Dendritic cell treated with granulocyte-macrophage colony-stimulating factor and Interleukin-4, amounts not matched to agents 40 ng/mL and 50 ng/mL, for 4 days (primary cell): ENCODE measurements around the gene PNLIPRP2.

Experiments used
- H3K27ac Mint-ChIP-seq: one replicate; pipeline ENCODE4 v1.8.0; 2022; ENCODE audit warnings: mild to moderate bottlenecking, mixed read lengths
- H3K27me3 Mint-ChIP-seq: one replicate; pipeline ENCODE4 v1.8.0; 2022; ENCODE audit warnings: mild to moderate bottlenecking, mixed read lengths
- H3K36me3 Mint-ChIP-seq: one replicate; pipeline ENCODE4 v1.8.0; 2022; ENCODE audit warnings: low read depth, mixed read lengths
- H3K4me1 Mint-ChIP-seq: one replicate; pipeline ENCODE4 v1.8.0; 2022; ENCODE audit warnings: low read depth, mixed read lengths
- H3K4me3 Mint-ChIP-seq: one replicate; pipeline ENCODE4 v1.8.0; 2022; ENCODE audit warnings: mild to moderate bottlenecking, moderate library complexity, mixed read lengths
- H3K9me3 Mint-ChIP-seq: one replicate; pipeline ENCODE4 v1.8.0; 2022; ENCODE audit warnings: mixed read lengths
- intact Hi-C: fragments of 100-400 bp; cut with micrococcal nuclease; formaldehyde crosslinking; loops from one replicate; pipeline ENCODE4 v1.15.0; 2022

The PNLIPRP2 gene

DNA sequence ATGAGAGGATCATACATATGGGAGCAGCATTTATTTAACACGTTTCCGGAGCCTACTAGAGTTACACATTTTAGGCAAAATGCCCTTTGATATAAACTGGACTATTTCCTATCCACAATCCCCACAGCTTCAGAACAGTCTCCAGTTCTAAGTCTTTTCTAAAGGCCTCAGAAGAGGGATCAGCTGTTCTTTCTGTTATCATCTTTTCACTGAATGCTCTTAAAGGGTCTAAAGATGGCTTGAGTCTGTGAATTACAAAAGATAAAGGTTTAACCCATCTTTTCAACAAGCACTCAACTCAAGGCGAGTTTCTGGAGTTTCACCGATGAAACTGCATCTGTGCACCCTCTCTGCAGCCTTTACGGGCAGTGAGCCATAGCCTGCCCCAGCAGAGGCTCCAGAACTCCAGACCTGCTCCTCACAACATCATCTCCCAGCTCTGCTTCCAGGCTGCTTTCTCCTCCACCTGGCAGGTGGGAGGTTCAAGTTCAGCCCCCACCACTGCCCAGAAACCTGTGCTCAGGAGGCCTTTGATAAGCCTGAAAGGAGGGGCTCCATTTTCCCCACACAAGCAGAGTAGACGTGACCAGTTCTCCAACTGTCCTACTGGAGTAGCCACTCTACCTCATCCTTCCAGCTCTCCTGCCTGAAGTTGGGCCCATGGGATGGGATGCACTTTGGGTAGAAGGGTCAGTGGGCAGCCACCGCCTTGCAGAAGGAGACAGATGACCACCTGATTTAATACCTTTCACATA lies 68.2 kb downstream of the PNLIPRP2 start:
- Mint-ChIP-seq H3K4me3 (no peak overlapping the region), H3K27me3 (peaks cover 16% of the 10 kb centered on the region), H3K27ac (no peak overlapping the region), H3K9me3 (no peaks in the 10 kb centered on the region), H3K36me3 (no peaks in the 10 kb centered on the region), H3K4me1 (no peaks in the 10 kb centered on the region)
- intact Hi-C loops, result no loop called here

GRCh38 chr10:116689744-116690143 lies 69.0 kb downstream of the PNLIPRP2 start:
- Mint-ChIP-seq H3K27ac (no peak overlapping the region), H3K4me1 (no peaks in the 10 kb centered on the region), H3K9me3 (no peaks in the 10 kb centered on the region), H3K27me3 (peaks cover 16% of the 10 kb centered on the region), H3K4me3 (no peak overlapping the region), H3K36me3 (no peaks in the 10 kb centered on the region)
- intact Hi-C loops, result no loop called here

DNA sequence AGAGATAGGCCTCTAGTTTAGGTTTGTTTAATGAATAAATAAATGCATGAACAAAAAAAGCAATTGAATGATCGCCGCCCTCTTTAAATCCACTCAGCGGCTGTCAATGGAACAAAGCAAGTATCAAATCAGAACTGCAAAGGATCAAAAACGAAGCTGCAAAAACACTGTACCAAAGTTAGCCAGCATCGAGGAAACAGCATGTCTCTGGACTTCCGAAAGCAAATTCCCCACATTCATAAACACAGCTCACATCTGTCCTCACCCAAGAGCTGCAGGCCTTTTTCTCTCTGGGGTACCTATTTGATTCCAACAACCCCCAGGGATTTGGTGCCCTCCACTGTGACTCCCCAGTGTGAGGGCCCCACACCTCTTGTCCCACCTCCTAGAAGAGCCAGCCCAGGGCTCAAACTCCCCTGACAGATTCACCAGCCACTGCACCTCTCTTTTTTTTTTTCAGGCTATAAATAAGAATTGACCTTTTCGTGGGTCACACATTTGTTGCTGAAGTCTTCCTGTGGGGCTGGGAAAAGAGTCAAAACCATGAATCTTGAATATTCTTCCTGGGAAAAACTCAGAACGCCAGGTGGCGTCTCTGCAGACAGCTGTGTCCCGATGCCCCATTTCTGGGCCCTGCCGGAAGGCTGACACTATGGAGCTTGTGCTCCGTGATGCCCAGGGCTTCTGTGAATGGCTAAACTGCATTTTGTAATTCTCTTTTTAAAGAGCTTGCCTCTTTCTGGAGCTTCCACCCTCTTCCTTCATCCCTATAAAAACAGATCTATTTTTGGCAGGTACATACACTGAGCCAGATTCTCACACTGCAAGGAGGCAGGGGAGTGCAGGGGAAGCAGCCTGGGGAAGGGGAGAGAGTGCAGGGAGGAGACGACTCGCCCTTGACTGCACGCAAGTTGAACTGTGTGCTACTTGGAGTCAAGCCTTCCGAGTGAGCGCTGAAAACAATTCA lies 69.9 kb downstream of the PNLIPRP2 start:
- H3K9me3 Mint-ChIP-seq, result no peaks in the 10 kb centered on the region
- H3K27ac Mint-ChIP-seq, result no peak overlapping the region
- H3K27me3 Mint-ChIP-seq, result peaks cover 16% of the 10 kb centered on the region
- intact Hi-C loops, result no loop called here
- no peaks in the 10 kb centered on the region for H3K36me3 Mint-ChIP-seq
- H3K4me3 Mint-ChIP-seq, result no peak overlapping the region
- H3K4me1 Mint-ChIP-seq, result no peaks in the 10 kb centered on the region

GRCh38 chr10:116691635-116692034 lies 70.9 kb downstream of the PNLIPRP2 start:
- Mint-ChIP-seq H3K4me3 (no peak overlapping the region), H3K36me3 (no peaks in the 10 kb centered on the region), H3K4me1 (no peaks in the 10 kb centered on the region), H3K9me3 (no peaks in the 10 kb centered on the region), H3K27me3 (peaks cover 16% of the 10 kb centered on the region), H3K27ac (no peak overlapping the region)
- intact Hi-C loops, result no loop called here

- Mint-ChIP-seq H3K9me3 (no peaks in the 10 kb centered on the region), H3K36me3 (no peaks in the 10 kb centered on the region), H3K4me3 (no peak overlapping the region), H3K27me3 (peaks cover 16% of the 10 kb centered on the region), H3K4me1 (no peaks in the 10 kb centered on the region), H3K27ac (no peak overlapping the region)
- intact Hi-C loops, result no loop called here
These were observed 71.5 kb downstream of the PNLIPRP2 start for GRCh38 chr10:116692225-116692624.

DNA sequence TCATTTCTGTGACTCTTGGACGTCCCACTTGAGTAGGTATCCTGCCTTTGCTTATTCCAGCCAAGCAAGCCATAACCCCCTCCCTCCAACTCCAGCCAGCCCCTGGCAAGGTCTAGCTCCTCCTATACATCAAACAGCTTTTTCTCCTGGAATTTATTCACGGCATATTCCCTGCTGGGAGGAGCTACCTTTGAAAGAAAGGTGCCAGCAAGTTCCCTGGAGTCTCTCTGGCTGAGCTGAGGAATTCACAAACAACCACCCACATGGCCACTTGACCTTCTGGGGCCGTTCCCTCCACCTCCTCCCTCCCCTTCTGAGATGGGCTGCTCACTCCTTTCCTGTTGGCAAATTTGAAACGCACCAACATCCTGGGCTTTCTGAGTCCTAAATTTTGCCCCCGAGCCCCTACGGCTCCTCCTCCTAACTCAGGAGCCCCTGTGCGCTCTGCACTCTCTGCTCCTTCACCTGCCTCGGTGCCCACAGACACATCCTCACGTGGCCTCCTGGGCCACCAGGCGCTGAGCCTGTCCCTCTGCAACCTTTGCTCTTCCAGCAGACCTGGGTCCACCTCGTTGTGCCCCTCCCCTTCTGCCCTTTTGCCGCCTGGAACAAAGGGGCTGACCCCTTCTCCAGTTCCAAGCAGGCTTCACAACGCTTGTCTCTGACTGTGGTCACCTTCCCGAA lies 73.6 kb downstream of the PNLIPRP2 start:
- intact Hi-C loops, result no loop called here
- H3K4me1 Mint-ChIP-seq, result no peaks in the 10 kb centered on the region
- H3K27ac Mint-ChIP-seq, result no peak overlapping the region
- no peaks in the 10 kb centered on the region for H3K36me3 Mint-ChIP-seq
- no peak overlapping the region for H3K4me3 Mint-ChIP-seq
- H3K9me3 Mint-ChIP-seq, result no peaks in the 10 kb centered on the region
- H3K27me3 Mint-ChIP-seq, result peaks cover 2% of the 10 kb centered on the region
